Esophagus mucosa (tissue), 1 donor: Measurements from ENCODE around the gene CELA2B. TPM values are rescaled to one million over a fixed set of nuclear protein-coding genes. Genes with fewer than 3 reads are reported as not detected.

ENCODE experiments used
- ATAC-seq: fragments of 200-7000 bp; cut with Tn5 transposase; one replicate; pipeline ENCODE4 v1.9.1; 2020
- total RNA-seq: library from RNA; stranded (reverse); gene quantifications from one replicate; pipeline ENCODE4 v1.2.4, GENCODE V29; 2023
- donor health status: DM: yes; HTN: yes; CAD: no.

CELA2B gene
- total RNA-seq, 1 donor from 2014 or later, result not detected

- peak; percentile 68 for ATAC-seq
Observed at GRCh38 chr1:15526490-15527339, 50.8 kb downstream of the CELA2B start, which contains the start of gene DNAJC16. Gene DNAJC16, plus strand, starts transcription at chr1:15526848. Its CDS starts 2,258 bp downstream, at chr1:15529106.

DNA sequence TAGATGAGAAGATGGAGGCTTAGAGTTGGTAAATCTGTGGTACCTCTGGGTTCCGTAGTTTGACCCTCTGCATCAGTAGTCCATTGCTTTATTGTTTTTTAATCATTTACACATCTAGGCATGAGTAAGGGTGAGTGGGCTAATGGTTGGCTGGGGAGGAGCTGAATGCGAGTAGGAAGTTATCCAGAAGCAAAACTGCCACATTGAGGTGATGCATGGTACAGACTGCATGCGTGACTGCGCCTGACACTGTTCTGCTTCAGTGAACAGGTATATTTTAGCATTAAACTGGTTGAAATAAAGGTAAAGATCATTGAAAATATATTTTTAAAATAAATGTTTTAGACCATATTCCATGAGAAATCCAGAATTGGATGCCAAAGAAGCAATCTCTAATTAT lies 55.1 kb downstream of the CELA2B start:
- ATAC-seq, result no peak

DNA sequence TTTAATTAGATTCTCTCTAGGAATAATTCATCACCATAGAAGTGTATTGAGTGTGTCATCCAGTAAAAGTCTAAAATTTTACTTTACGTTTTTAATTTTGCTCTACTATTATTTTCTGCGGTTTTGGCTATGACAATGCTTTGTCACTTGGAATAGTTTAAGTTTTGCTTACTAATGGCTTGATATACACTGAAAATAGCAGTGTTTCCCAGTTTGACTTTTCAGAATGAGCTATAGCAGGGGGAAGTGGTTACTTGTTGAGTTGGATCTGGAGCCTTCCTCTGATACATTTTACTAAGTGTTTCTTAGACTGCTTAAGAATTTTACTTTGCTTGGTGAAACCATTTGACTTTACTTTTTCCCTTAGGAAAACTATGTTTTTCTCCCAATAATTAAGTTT lies 55.8 kb downstream of the CELA2B start:
- ATAC-seq, result no peak

- ATAC-seq, result no peak
Observed at GRCh38 chr1:15538771-15539170, 62.9 kb downstream of the CELA2B start.

DNA sequence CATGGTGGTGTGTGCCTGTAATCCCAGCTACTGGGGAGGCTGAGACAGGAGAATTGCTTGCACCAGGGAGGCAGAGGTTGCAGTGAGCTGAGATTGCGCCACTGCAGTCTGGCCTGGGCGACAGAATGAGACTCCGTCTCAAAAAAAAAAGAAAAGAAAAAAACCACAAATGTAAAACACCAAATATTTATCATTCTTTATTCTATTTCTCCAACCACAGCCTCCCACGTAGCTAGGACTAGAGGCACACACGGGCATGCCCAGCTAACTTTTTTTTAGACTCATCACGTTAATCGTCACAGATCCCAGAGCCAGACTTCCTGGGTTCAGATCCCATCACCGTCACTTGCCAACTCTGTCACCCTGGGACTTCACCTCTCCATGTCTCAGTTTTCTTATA lies 64.3 kb downstream of the CELA2B start:
- ATAC-seq, result no peak

Other genes with a start within 250 kb of the CELA2B start
- 0.32 TPM for gene FHAD1, start 228.9 kb upstream of the CELA2B start, total RNA-seq
- gene EFHD2, start 66.2 kb upstream of the CELA2B start, total RNA-seq, result 38.3 TPM
- gene CTRC, start 37.7 kb upstream of the CELA2B start, total RNA-seq, result not detected
- 0.36 TPM for gene CELA2A, start 19.4 kb upstream of the CELA2B start, total RNA-seq
- 10.1 TPM for gene CASP9, start 48.1 kb downstream of the CELA2B start, total RNA-seq
- 19.8 TPM for gene DNAJC16, start 50.7 kb downstream of the CELA2B start, total RNA-seq
- gene AGMAT, start 108.9 kb downstream of the CELA2B start, total RNA-seq, result 1.4 TPM
- gene DDI2, start 141.4 kb downstream of the CELA2B start, total RNA-seq, result 49.9 TPM
- gene PLEKHM2, start 208.2 kb downstream of the CELA2B start, total RNA-seq, result 54.7 TPM